Measurements from ENCODE around the gene SH3RF3.
A peak's percentile ranks its signal among the peaks of the same experiment; 100 is the strongest.
"Not testable (repeated sequence)": the region's sequence is repeated elsewhere in the genome, so short reads cannot be mapped to it uniquely, and the experiment has no call there.

SH3RF3 gene

GRCh38 chr2:109118321-109118720, 10.7 kb upstream of the SH3RF3 start:
- DNase-seq, result no peak

- no peak for DNase-seq
Observed at GRCh38 chr2:109120166-109120565, 8.8 kb upstream of the SH3RF3 start.

- DNase-seq, result not testable (repeated sequence)
Observed at GRCh38 chr2:109120686-109121085, 8.3 kb upstream of the SH3RF3 start.

- no peak for DNase-seq
Observed at GRCh38 chr2:109123586-109124201, 5.3 kb upstream of the SH3RF3 start.

- no peak for DNase-seq
Observed at GRCh38 chr2:109124982-109125592, 3.9 kb upstream of the SH3RF3 start.

GRCh38 chr2:109125593-109126500, 3.2 kb upstream of the SH3RF3 start:
- DNase-seq, result no peak

- peak; percentile 19 to 59 for DNase-seq
Observed at GRCh38 chr2:109126501-109126860, 2.5 kb upstream of the SH3RF3 start.

GRCh38 chr2:109127556-109127955, 1.4 kb upstream of the SH3RF3 start:
- no peak for DNase-seq

GRCh38 chr2:109128048-109128615, 873 bp upstream of the SH3RF3 start:
- peak; percentile 73 to 82 for DNase-seq

GRCh38 chr2:109129356-109129920, 433 bp downstream of the SH3RF3 start:
- DNase-seq, result peak; percentile 12 to 52

GRCh38 chr2:109129921-109130722, 1.1 kb downstream of the SH3RF3 start:
- peak in 1 of 2 donors; percentile 12 for DNase-seq

- no peak for DNase-seq
Observed at GRCh38 chr2:109130723-109130995, 1.7 kb downstream of the SH3RF3 start.

- DNase-seq, result peak in 1 of 2 donors; percentile 8
Observed at GRCh38 chr2:109131777-109132176, 2.8 kb downstream of the SH3RF3 start.

GRCh38 chr2:109132626-109133025, 3.6 kb downstream of the SH3RF3 start:
- no peak for DNase-seq

GRCh38 chr2:109133746-109134145, 4.7 kb downstream of the SH3RF3 start:
- DNase-seq, result no peak

- no peak for DNase-seq
Observed at GRCh38 chr2:109134741-109135358, 5.8 kb downstream of the SH3RF3 start.

GRCh38 chr2:109135359-109136197, 6.6 kb downstream of the SH3RF3 start:
- no peak for DNase-seq

- DNase-seq, result no peak
Observed at GRCh38 chr2:109136542-109136941, 7.5 kb downstream of the SH3RF3 start.

GRCh38 chr2:109137616-109138015, 8.6 kb downstream of the SH3RF3 start:
- no peak for DNase-seq

- DNase-seq, result no peak
Observed at GRCh38 chr2:109138449-109138848, 9.4 kb downstream of the SH3RF3 start.

GRCh38 chr2:109139002-109139401, 10.0 kb downstream of the SH3RF3 start:
- DNase-seq, result no peak

Measured in inflammatory macrophage (primary cell).